ENCODE data around the gene GAS2L1. TPM values are rescaled to one million over a fixed set of nuclear protein-coding genes. Genes with fewer than 3 reads are reported as not detected.
A peak's percentile ranks its signal among the peaks of the same experiment; 100 is the strongest.

The GAS2L1 gene
- polyA plus RNA-seq, 6 donors from 2014 or later = 0.39 to 1.2 (median 1.0) TPM; not detected in 1

DNA sequence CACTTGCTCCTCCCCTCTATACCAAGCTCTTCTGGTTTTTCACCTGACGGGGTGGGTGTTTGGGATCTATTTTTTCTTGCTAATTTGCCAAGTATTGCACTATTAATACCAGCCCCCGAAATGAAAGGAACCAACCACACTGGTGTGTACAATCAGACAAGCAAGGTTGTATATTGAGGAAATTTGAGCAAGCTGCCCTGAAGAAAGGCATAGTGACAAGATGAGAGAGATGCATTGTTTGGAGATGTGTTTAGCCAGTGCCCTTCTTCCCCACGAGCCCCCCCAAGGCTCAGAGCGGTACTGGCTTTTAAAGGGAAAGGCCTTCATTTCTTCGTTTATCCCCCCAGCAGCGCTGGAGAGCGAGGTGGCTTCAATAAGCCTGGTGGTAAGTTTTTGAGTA, 15.2 kb upstream of the GAS2L1 start:
- Mint-ChIP-seq H3K4me1 (peaks cover 0 to 9% (median 5%) of the 10 kb centered on the region in 3 donors), H3K27ac (peak overlapping the region in 1 of 6 donors; percentile 57), H3K27me3 (no peaks in the 10 kb centered on the region), H3K36me3 (peaks cover 31 to 40% of the 10 kb centered on the region in 2 donors), H3K4me3 (no peak overlapping the region), H3K9me3 (no peaks in the 10 kb centered on the region)
- ATAC-seq (ENCODE audit: low read depth in 2 of 2) (no peak), DNase-seq (no peak)

DNA sequence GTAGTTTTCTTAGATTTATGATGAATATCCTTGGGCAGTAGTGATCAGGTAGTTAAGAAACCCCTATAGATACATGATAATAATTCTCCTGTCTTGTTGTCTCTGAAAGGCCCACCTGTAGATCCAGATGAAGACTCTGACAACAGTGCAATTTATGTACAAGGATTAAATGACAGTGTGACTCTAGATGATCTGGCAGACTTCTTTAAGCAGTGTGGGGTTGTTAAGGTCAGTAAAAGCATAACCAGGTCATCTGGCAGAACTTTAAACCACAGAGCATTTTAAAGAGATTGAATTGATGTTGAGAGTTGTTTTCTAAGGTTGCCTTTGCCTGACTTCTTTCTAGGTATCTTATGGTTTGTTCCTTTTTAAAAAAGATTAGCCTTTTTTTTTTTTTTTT, 14.1 kb upstream of the GAS2L1 start:
- no peaks in the 10 kb centered on the region for H3K9me3 Mint-ChIP-seq
- no peaks in the 10 kb centered on the region for H3K27me3 Mint-ChIP-seq
- peak overlapping the region in 2 of 6 donors; percentile 32 to 53 for H3K27ac Mint-ChIP-seq
- H3K4me3 Mint-ChIP-seq = no peak overlapping the region
- H3K36me3 Mint-ChIP-seq = peaks cover 25 to 33% of the 10 kb centered on the region in 2 donors
- peaks cover 0 to 5% (median 5%) of the 10 kb centered on the region in 3 donors for H3K4me1 Mint-ChIP-seq
- ATAC-seq (ENCODE audit: low read depth in 2 of 2) (no peak), DNase-seq (no peak)

GRCh38 chr22:29298641-29299040, 7.8 kb upstream of the GAS2L1 start:
- Mint-ChIP-seq H3K27me3 (no peaks in the 10 kb centered on the region), H3K36me3 (peaks cover 21 to 29% of the 10 kb centered on the region in 2 donors), H3K4me1 (peaks cover 6 to 10% (median 10%) of the 10 kb centered on the region in 3 donors), H3K9me3 (no peaks in the 10 kb centered on the region), H3K4me3 (no peak overlapping the region), H3K27ac (peak overlapping the region in 2 of 6 donors; percentile 47 to 69)
- ATAC-seq (ENCODE audit: low read depth in 2 of 2) (no peak), DNase-seq (no peak)

DNA sequence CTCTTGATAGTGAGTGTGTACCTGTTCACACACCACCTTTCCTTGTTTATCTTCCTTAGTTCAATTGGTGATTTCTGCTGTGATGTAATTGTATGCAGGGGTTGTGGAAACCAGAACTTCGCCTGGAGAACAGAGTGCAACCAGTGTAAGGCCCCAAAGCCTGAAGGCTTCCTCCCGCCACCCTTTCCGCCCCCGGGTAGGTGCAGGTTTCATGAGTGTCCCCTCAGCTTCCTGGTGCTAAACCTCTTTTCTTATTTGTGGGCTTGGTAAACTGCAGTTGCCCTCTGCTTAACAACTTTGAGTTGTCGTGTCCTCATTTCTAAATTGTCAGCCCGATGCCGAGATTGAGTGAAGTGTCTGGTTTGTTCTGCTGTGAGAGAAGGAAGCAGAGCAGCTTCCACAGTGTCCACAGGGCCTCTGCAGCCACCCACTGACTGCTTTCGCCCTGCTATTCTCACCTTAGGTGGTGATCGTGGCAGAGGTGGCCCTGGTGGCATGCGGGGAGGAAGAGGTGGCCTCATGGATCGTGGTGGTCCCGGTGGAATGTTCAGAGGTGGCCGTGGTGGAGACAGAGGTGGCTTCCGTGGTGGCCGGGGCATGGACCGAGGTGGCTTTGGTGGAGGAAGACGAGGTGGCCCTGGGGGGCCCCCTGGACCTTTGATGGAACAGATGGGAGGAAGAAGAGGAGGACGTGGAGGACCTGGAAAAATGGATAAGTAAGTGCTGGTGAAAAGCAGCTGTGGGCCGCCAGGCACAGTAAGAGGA, 7.1 kb upstream of the GAS2L1 start:
- DNase-seq = no peak
- Mint-ChIP-seq H3K4me3 (no peak overlapping the region), H3K36me3 (peaks cover 21 to 29% of the 10 kb centered on the region in 2 donors), H3K27ac (peak overlapping the region in 3 of 6 donors; percentile 51 to 93 (median 54)), H3K9me3 (no peaks in the 10 kb centered on the region), H3K27me3 (peaks cover 0 to 3% (median under 1%) of the 10 kb centered on the region in 3 donors), H3K4me1 (peaks cover 11 to 17% (median 11%) of the 10 kb centered on the region in 3 donors)
- ATAC-seq (ENCODE audit: low read depth in 2 of 2) = no peak

- H3K27me3 Mint-ChIP-seq = peaks cover 0 to 14% (median 12%) of the 10 kb centered on the region in 3 donors
- peaks cover 13 to 23% (median 17%) of the 10 kb centered on the region in 3 donors for H3K4me1 Mint-ChIP-seq
- H3K9me3 Mint-ChIP-seq = no peaks in the 10 kb centered on the region
- no peak for ATAC-seq (ENCODE audit: low read depth in 2 of 2)
- H3K4me3 Mint-ChIP-seq = no peak overlapping the region
- H3K27ac Mint-ChIP-seq = peak overlapping the region in 2 of 6 donors; percentile 47 to 66
- peaks cover 21 to 29% of the 10 kb centered on the region in 2 donors for H3K36me3 Mint-ChIP-seq
- DNase-seq = no peak
Observed at GRCh38 chr22:29300467-29300806, 6.0 kb upstream of the GAS2L1 start.

DNA sequence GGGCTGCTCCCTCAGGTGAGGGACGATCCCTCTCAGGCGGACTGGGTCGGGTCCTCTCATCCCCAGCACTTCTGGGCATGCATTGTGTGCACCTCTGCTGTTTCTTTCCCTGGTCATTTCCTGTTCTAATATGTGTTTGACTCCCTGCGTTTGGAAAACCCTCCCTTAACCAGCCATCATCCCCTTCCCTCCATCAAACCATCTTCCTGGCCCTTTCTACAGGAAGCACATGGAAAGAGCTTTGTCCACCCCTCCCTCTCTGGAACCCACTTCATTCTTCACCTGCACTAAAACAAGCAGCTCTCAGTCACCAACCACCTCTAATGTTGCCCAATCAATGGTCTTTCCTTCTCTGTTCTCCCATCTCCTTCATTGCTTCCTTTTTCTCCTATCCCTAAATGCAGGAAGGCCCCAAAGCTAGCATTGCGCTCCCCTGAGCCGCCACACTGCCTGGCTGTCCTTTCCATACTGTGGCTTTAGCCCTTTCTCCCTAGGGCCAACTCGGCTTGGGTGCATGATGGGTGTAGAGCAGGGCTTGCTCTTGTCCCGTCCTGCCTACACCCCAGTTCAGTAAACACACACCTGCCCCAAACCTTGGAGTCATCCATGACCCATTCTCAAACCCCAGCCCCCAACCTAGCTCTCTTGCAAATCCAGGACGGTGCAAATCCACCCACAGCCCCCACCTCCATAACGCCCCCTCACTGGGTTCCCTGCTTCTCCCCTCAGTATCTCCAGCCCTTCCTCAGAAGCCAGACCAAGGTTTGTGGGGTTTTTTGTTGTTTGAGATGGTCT, 5.4 kb upstream of the GAS2L1 start:
- DNase-seq (no peak), ATAC-seq (ENCODE audit: low read depth in 2 of 2) (no peak)
- Mint-ChIP-seq H3K4me3 (no peak overlapping the region), H3K9me3 (no peaks in the 10 kb centered on the region), H3K36me3 (peaks cover 17 to 29% of the 10 kb centered on the region in 2 donors), H3K27me3 (peaks cover 0 to 20% (median 18%) of the 10 kb centered on the region in 3 donors), H3K4me1 (peaks cover 19 to 29% (median 20%) of the 10 kb centered on the region in 3 donors), H3K27ac (peak overlapping the region in 3 of 6 donors; percentile 47 to 79 (median 66))

DNA sequence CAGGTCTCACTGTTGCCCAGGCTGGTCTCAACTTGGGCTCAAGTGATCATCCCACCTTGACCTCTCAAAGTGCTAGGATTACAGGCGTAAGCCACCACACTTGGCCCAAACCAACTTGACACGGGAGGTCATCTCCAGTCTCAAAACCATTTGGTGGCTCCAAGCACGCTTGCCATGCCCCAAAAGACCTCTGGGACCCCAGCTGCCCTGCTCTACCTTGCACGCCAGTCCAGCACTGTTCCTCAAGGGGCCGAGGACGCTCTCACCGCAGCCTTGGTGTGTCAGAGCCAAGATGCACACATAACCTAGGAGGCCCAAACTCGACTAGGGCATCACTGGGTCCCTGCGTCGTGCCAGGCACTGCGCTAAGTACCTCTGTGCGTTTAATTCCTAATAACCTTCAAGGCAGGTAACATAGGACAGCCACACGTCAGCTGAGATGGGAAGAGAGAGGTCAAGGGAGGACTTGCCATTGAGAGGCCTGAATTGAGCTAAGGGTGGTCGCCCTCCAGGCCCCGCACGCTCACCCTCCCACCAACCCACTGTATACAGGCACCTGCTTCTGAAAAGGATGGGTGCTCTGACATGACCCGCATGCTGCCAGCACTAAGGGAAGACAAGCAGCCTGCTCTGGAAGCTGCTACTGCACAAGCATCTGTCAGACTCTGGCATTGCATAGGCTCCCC, 4.6 kb upstream of the GAS2L1 start:
- H3K4me3 Mint-ChIP-seq = no peak overlapping the region
- H3K27me3 Mint-ChIP-seq = peaks cover 5 to 27% (median 24%) of the 10 kb centered on the region in 3 donors
- ATAC-seq (ENCODE audit: low read depth in 2 of 2) (no peak), DNase-seq (no peak)
- H3K36me3 Mint-ChIP-seq = peaks cover 16 to 29% of the 10 kb centered on the region in 2 donors
- H3K9me3 Mint-ChIP-seq = no peaks in the 10 kb centered on the region
- H3K4me1 Mint-ChIP-seq = peaks cover 21 to 37% (median 23%) of the 10 kb centered on the region in 3 donors
- peak overlapping the region in 1 of 6 donors; percentile 66 for H3K27ac Mint-ChIP-seq

GRCh38 chr22:29302402-29302680, 4.1 kb upstream of the GAS2L1 start:
- H3K27ac Mint-ChIP-seq = no peak overlapping the region
- no peak overlapping the region for H3K4me3 Mint-ChIP-seq
- peaks cover 16 to 28% of the 10 kb centered on the region in 2 donors for H3K36me3 Mint-ChIP-seq
- no peaks in the 10 kb centered on the region for H3K9me3 Mint-ChIP-seq
- peaks cover 23 to 37% (median 23%) of the 10 kb centered on the region in 3 donors for H3K4me1 Mint-ChIP-seq
- H3K27me3 Mint-ChIP-seq = peaks cover 6 to 28% (median 27%) of the 10 kb centered on the region in 3 donors
- ATAC-seq (ENCODE audit: low read depth in 2 of 2) (no peak), DNase-seq (no peak)

DNA sequence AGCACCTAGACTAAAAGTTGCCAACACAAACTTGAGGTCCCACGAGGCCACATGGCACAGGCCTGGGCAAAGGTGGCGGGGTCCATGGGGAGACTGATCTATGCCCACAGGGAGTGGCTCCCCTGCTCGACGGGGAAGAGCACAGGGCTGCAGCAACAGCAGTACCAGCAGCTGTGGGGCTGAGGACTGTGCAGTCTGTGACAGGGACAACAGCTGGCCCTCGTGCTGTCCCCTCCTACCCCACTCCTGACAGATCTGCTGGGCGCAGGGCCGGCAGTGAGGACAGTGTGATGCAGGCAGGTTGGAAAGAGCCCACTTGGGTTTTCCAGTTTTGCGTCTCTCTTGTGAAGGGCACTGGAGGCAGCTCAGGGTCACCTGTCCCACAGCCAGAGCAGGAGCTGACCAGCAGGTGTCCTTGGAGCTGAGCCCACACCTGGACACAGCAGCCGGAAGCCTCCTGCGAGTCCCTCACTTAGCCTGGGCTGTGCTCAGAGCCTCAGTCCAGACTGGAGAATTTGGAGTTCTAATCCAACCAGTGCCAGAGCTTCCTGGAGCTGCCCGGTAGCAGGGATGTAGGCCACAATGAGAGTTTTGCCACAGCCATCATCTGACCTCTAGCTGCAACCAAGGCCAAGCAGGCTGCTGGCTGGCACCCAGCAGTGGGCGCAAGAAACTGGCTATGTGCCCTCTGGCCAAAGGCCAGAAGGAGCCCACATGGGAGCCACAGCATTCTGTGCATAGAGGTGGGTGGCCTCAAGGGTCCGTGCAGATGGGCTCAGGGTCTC, 3.6 kb upstream of the GAS2L1 start:
- H3K4me3 Mint-ChIP-seq = no peak overlapping the region
- no peak for ATAC-seq (ENCODE audit: low read depth in 2 of 2)

GRCh38 chr22:29305836-29306174, 645 bp upstream of the GAS2L1 start:
- Mint-ChIP-seq H3K27me3 (peaks cover 9 to 52% (median 31%) of the 10 kb centered on the region in 3 donors), H3K27ac (peak overlapping the region in 1 of 6 donors; percentile 33), H3K9me3 (no peaks in the 10 kb centered on the region), H3K36me3 (peaks cover 0 to 6% of the 10 kb centered on the region in 2 donors), H3K4me3 (peak overlapping the region; percentile 21 to 88 (median 81)), H3K4me1 (peaks cover 24 to 37% (median 27%) of the 10 kb centered on the region in 3 donors)
- DNase-seq (no peak), ATAC-seq (ENCODE audit: low read depth in 2 of 2) (peak in 1 of 2 donors; percentile 3)

More for the DNA sequence above, 3.6 kb upstream of the GAS2L1 start:
- H3K27ac Mint-ChIP-seq = no peak overlapping the region
- peaks cover 9 to 33% (median 31%) of the 10 kb centered on the region in 3 donors for H3K27me3 Mint-ChIP-seq
- DNase-seq = no peak
- peaks cover 25 to 37% (median 27%) of the 10 kb centered on the region in 3 donors for H3K4me1 Mint-ChIP-seq
- H3K9me3 Mint-ChIP-seq = no peaks in the 10 kb centered on the region
- peaks cover 11 to 22% of the 10 kb centered on the region in 2 donors for H3K36me3 Mint-ChIP-seq

- no peaks in the 10 kb centered on the region for H3K36me3 Mint-ChIP-seq
- DNase-seq = no peak
- H3K9me3 Mint-ChIP-seq = no peaks in the 10 kb centered on the region
- H3K27ac Mint-ChIP-seq = no peak overlapping the region
- ATAC-seq (ENCODE audit: low read depth in 2 of 2) = peak; percentile 13 to 27
- H3K4me1 Mint-ChIP-seq = peaks cover 18 to 31% (median 26%) of the 10 kb centered on the region in 3 donors
- H3K27me3 Mint-ChIP-seq = peaks cover 9 to 60% (median 35%) of the 10 kb centered on the region in 3 donors
- H3K4me3 Mint-ChIP-seq = peak overlapping the region; percentile 69 to 88 (median 82)
Observed at GRCh38 chr22:29306835-29307595, 565 bp downstream of the GAS2L1 start.

GRCh38 chr22:29307596-29308147, 1.2 kb downstream of the GAS2L1 start:
- Mint-ChIP-seq H3K36me3 (no peaks in the 10 kb centered on the region), H3K4me3 (peak overlapping the region; percentile 69 to 87 (median 80)), H3K27me3 (peaks cover 14 to 67% (median 42%) of the 10 kb centered on the region in 3 donors), H3K4me1 (peaks cover 18 to 31% (median 26%) of the 10 kb centered on the region in 3 donors), H3K27ac (peak overlapping the region in 1 of 6 donors; percentile 71), H3K9me3 (peaks cover 0 to 2% (median 0%) of the 10 kb centered on the region in 7 donors)
- DNase-seq = no peak
- ATAC-seq (ENCODE audit: low read depth in 2 of 2) = no peak
